ENCODE data around the gene ITGB1. TPM values are rescaled to one million over a fixed set of nuclear protein-coding genes. Genes with fewer than 3 reads are reported as not detected.

Gene ITGB1
- total and polyA plus RNA-seq, 2 of the 8 experiments (the other 6 are each of a cell fraction or from before 2014, with no cell fraction given): 82.7 to 321 TPM

DNA sequence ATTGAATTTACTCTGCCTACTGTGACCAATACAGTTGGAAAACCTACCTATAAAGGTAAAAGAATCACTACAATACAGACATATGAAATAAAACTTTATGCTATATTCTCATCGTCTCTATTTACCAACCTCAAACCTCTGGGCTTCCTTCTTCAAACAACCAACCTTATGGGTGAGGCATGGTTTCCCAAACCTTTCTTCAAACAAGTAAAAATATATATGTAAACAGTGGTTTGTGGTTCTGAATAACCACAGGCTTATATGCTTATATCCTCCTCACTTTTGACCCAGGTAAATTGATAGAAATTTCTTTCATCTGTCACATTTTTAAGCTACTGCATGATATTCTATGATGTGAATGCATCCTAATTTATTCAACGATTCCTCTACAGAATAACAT, 103.6 kb downstream of the ITGB1 start (continued):
- TF ChIP-seq, protein P1, sequence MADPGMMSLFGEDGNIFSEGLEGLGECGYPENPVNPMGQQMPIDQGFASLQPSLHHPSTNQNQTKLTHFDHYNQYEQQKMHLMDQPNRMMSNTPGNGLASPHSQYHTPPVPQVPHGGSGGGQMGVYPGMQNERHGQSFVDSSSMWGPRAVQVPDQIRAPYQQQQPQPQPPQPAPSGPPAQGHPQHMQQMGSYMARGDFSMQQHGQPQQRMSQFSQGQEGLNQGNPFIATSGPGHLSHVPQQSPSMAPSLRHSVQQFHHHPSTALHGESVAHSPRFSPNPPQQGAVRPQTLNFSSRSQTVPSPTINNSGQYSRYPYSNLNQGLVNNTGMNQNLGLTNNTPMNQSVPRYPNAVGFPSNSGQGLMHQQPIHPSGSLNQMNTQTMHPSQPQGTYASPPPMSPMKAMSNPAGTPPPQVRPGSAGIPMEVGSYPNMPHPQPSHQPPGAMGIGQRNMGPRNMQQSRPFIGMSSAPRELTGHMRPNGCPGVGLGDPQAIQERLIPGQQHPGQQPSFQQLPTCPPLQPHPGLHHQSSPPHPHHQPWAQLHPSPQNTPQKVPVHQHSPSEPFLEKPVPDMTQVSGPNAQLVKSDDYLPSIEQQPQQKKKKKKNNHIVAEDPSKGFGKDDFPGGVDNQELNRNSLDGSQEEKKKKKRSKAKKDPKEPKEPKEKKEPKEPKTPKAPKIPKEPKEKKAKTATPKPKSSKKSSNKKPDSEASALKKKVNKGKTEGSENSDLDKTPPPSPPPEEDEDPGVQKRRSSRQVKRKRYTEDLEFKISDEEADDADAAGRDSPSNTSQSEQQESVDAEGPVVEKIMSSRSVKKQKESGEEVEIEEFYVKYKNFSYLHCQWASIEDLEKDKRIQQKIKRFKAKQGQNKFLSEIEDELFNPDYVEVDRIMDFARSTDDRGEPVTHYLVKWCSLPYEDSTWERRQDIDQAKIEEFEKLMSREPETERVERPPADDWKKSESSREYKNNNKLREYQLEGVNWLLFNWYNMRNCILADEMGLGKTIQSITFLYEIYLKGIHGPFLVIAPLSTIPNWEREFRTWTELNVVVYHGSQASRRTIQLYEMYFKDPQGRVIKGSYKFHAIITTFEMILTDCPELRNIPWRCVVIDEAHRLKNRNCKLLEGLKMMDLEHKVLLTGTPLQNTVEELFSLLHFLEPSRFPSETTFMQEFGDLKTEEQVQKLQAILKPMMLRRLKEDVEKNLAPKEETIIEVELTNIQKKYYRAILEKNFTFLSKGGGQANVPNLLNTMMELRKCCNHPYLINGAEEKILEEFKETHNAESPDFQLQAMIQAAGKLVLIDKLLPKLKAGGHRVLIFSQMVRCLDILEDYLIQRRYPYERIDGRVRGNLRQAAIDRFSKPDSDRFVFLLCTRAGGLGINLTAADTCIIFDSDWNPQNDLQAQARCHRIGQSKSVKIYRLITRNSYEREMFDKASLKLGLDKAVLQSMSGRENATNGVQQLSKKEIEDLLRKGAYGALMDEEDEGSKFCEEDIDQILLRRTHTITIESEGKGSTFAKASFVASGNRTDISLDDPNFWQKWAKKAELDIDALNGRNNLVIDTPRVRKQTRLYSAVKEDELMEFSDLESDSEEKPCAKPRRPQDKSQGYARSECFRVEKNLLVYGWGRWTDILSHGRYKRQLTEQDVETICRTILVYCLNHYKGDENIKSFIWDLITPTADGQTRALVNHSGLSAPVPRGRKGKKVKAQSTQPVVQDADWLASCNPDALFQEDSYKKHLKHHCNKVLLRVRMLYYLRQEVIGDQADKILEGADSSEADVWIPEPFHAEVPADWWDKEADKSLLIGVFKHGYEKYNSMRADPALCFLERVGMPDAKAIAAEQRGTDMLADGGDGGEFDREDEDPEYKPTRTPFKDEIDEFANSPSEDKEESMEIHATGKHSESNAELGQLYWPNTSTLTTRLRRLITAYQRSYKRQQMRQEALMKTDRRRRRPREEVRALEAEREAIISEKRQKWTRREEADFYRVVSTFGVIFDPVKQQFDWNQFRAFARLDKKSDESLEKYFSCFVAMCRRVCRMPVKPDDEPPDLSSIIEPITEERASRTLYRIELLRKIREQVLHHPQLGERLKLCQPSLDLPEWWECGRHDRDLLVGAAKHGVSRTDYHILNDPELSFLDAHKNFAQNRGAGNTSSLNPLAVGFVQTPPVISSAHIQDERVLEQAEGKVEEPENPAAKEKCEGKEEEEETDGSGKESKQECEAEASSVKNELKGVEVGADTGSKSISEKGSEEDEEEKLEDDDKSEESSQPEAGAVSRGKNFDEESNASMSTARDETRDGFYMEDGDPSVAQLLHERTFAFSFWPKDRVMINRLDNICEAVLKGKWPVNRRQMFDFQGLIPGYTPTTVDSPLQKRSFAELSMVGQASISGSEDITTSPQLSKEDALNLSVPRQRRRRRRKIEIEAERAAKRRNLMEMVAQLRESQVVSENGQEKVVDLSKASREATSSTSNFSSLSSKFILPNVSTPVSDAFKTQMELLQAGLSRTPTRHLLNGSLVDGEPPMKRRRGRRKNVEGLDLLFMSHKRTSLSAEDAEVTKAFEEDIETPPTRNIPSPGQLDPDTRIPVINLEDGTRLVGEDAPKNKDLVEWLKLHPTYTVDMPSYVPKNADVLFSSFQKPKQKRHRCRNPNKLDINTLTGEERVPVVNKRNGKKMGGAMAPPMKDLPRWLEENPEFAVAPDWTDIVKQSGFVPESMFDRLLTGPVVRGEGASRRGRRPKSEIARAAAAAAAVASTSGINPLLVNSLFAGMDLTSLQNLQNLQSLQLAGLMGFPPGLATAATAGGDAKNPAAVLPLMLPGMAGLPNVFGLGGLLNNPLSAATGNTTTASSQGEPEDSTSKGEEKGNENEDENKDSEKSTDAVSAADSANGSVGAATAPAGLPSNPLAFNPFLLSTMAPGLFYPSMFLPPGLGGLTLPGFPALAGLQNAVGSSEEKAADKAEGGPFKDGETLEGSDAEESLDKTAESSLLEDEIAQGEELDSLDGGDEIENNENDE (IDR thresholded peaks at IDR 0.05; ENCODE audit: insufficient replicate concordance, low read length): no peak
- no peak for TF ChIP-seq NRF1 (IDR thresholded peaks at IDR 0.05; ENCODE audit: low read depth, low read length)

Data from H1 (cell line).